Upper lobe of left lung (tissue), 4 donors: ENCODE data around the gene C4orf54.

ENCODE experiments used
- EP300 ChIP-seq, 4 donors: sonication (generic); formaldehyde crosslinking; IDR thresholded peaks; one replicate each; pipeline ENCODE4 v1.5.1; 2017; ENCODE audit warnings: antibody characterized with exemption in 4 of 4, control low read depth in 2 of 4
- POLR2A ChIP-seq, 4 donors: fragments of 450-650 bp; IDR thresholded peaks; one replicate each; pipeline ENCODE4 v1.5.1; 2016 to 2017; ENCODE audit warnings: antibody characterized with exemption in 4 of 4, mild to moderate bottlenecking in 2 of 4
- POLR2AphosphoS5 ChIP-seq, 2 donors: sonication (generic); formaldehyde crosslinking; IDR thresholded peaks; one replicate each; pipeline ENCODE4 v1.5.1; 2017; ENCODE audit warnings: antibody characterized with exemption in 2 of 2
- TF ChIP-seq, protein P1 (sequence below), 6 experiments: fragments of 450-650 bp in 4 of 6; fragments of 200-600 bp in 2 of 6; sonication (generic) in 2 of 6; IDR thresholded peaks; one replicate each; pipeline ENCODE4 v1.5.1; 2016 to 2019; ENCODE audit warnings: antibody characterized with exemption in 6 of 6

DNA sequence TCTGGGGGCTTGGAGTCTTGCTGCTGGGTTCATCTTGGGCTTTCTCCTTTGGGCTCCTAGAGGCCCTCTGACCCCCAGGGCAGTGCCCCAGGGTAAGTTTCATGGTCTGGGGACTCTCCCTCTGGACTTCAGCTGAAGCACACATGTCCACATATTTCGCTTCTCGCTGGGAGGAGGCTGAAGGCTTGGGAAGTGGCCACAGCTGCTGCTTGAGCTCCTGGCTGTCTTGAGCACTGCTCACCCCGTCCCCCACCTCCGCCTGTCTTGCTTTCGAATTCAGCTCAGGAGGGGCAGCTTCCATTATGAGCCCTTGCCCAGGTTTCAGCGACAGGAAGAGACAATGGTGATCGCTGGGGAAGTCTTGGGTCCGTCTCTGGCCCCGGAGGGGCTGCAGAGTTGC is 3.7 kb downstream of the C4orf54 start:
- no peak for TF ChIP-seq POLR2AphosphoS5 (IDR thresholded peaks at IDR 0.05)
- TF ChIP-seq, protein P1, sequence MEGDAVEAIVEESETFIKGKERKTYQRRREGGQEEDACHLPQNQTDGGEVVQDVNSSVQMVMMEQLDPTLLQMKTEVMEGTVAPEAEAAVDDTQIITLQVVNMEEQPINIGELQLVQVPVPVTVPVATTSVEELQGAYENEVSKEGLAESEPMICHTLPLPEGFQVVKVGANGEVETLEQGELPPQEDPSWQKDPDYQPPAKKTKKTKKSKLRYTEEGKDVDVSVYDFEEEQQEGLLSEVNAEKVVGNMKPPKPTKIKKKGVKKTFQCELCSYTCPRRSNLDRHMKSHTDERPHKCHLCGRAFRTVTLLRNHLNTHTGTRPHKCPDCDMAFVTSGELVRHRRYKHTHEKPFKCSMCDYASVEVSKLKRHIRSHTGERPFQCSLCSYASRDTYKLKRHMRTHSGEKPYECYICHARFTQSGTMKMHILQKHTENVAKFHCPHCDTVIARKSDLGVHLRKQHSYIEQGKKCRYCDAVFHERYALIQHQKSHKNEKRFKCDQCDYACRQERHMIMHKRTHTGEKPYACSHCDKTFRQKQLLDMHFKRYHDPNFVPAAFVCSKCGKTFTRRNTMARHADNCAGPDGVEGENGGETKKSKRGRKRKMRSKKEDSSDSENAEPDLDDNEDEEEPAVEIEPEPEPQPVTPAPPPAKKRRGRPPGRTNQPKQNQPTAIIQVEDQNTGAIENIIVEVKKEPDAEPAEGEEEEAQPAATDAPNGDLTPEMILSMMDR (IDR thresholded peaks at IDR 0.05): no peak
- TF ChIP-seq EP300 (IDR thresholded peaks at IDR 0.05): no peak
- no peak for TF ChIP-seq POLR2A (IDR thresholded peaks at IDR 0.05)
